B cell (primary cell): ENCODE measurements around the gene RASA4B. TPM values are rescaled to one million over a fixed set of nuclear protein-coding genes. Genes with fewer than 3 reads are reported as not detected.

ENCODE experiments used
- ATAC-seq: fragments of 200-7000 bp; cut with Tn5 transposase; one replicate; pipeline ENCODE4 v1.10.0; 2021; ENCODE audit warnings: low read depth, mild to moderate bottlenecking, moderate number of reproducible peaks, moderate library complexity
- CTCF ChIA-PET: fragments of 350-600 bp; sonication (Branson Sonifier 250); formaldehyde crosslinking; loops from one replicate; lab custom pipeline; 2021; ENCODE audit warnings: antibody characterized with exemption, inconsistent platforms; lab: Charles Lee
- POLR2A ChIA-PET: fragments of 350-600 bp; sonication (Branson Sonifier 250); formaldehyde crosslinking; loops from one replicate; lab custom pipeline; 2021; ENCODE audit warnings: antibody characterized with exemption; lab: Charles Lee
- DNase-seq: peaks from one replicate; pipeline ENCODE4 v3.0.0; 2013
- H2AFZ ChIP-seq: 2 replicates; pipeline ENCODE4 v1.6.1; 2012; ENCODE audit warnings: mild to moderate bottlenecking, low read depth, low read length; ENCODE audit not compliant: insufficient read depth, poor library complexity, severe bottlenecking
- H3K27ac ChIP-seq, 2 donors: 1 replicate in 1 of 2; 2 replicates in 1 of 2; pipeline ENCODE4 v1.5.1; 2012 to 2013; ENCODE audit warnings: low read length in 2 of 2, mild to moderate bottlenecking in 2 of 2, moderate library complexity in 1 of 2
- H3K27me3 ChIP-seq, 4 experiments: fragments of 200-600 bp in 1 of 4; sonication (generic) in 1 of 4; replicated peaks in 1 of 4; 1 replicate in 2 of 4; 2 replicates in 2 of 4; pipeline versions ENCODE4 v1.6.1 to v1.7.0; 2013 to 2016; ENCODE audit warnings: low read length in 3 of 4, mild to moderate bottlenecking in 2 of 4, mixed read lengths in 1 of 4, moderate library complexity in 1 of 4; ENCODE audit not compliant: insufficient read depth in 4 of 4, control insufficient read depth in 3 of 4; ENCODE audit errors: control extremely low read depth in 1 of 4
- H3K36me3 ChIP-seq, 2 experiments: replicated peaks in 1 of 2; 1 replicate in 1 of 2; 2 replicates in 1 of 2; pipeline versions ENCODE4 v1.6.1 to v1.7.1; 2013; ENCODE audit warnings: low read length in 1 of 2; ENCODE audit not compliant: insufficient read depth in 2 of 2, control insufficient read depth in 1 of 2; ENCODE audit errors: control extremely low read depth in 1 of 2, extremely low read depth in 1 of 2
- H3K4me1 ChIP-seq, 2 donors: fragments of 200-600 bp in 1 of 2; sonication (generic) in 1 of 2; 1 replicate in 1 of 2; 2 replicates in 1 of 2; pipeline versions ENCODE4 v1.5.1 to v1.6.1; 2013 to 2017; ENCODE audit warnings: low read length in 2 of 2; ENCODE audit not compliant: control insufficient read depth in 2 of 2, insufficient read depth in 2 of 2
- H3K4me2 ChIP-seq: replicated peaks from 2 replicates; pipeline ENCODE3; 2012; ENCODE audit warnings: mild to moderate bottlenecking, low read depth, low read length; ENCODE audit not compliant: poor library complexity, severe bottlenecking
- H3K4me3 ChIP-seq, 5 experiments: fragments of 200-600 bp in 1 of 5; sonication (generic) in 1 of 5; 1 replicate in 3 of 5; 2 replicates in 2 of 5; pipeline versions ENCODE4 v1.5.1 to v1.7.0; 2011 to 2016; ENCODE audit warnings: low read length in 4 of 5, mild to moderate bottlenecking in 4 of 5, low read depth in 2 of 5, control low read depth in 1 of 5, moderate library complexity in 1 of 5; ENCODE audit not compliant: insufficient read depth in 1 of 5; ENCODE audit errors: control extremely low read depth in 1 of 5, extremely low read depth in 1 of 5
- H3K79me2 ChIP-seq: fragments of 200-600 bp; sonication (generic); one replicate; pipeline ENCODE4 v1.6.0; 2016; ENCODE audit warnings: low read length; ENCODE audit not compliant: control insufficient read depth, insufficient read depth
- H3K9ac ChIP-seq: fragments of 200-600 bp; sonication (generic); 2 replicates; pipeline ENCODE4 v1.6.1; 2017; ENCODE audit warnings: mild to moderate bottlenecking, low read length, moderate library complexity
- H3K9me3 ChIP-seq, 3 donors: one replicate each; pipeline versions ENCODE4 v1.6.1 to v1.7.1; 2013; ENCODE audit warnings: low read length in 2 of 3; ENCODE audit not compliant: control insufficient read depth in 2 of 3, insufficient read depth in 1 of 3; ENCODE audit errors: control extremely low read depth in 1 of 3
- H4K20me1 ChIP-seq: 2 replicates; pipeline ENCODE4 v1.6.0; 2012; ENCODE audit warnings: mild to moderate bottlenecking, low read length; ENCODE audit not compliant: insufficient read depth, control insufficient read depth, poor library complexity, severe bottlenecking
- H3K27ac Mint-ChIP-seq: one replicate; pipeline ENCODE4 v1.8.0; 2021; ENCODE audit warnings: mixed read lengths
- H3K27me3 Mint-ChIP-seq: one replicate; pipeline ENCODE4 v1.8.0; 2021; ENCODE audit warnings: mixed read lengths
- H3K4me1 Mint-ChIP-seq: one replicate; pipeline ENCODE4 v1.8.0; 2021; ENCODE audit warnings: mixed read lengths
- H3K4me3 Mint-ChIP-seq: one replicate; pipeline ENCODE4 v1.8.0; 2021; ENCODE audit warnings: mixed read lengths
- H3K9me3 Mint-ChIP-seq: one replicate; pipeline ENCODE4 v1.8.0; 2022; ENCODE audit warnings: mixed read lengths; ENCODE audit not compliant: insufficient read depth
- CTCF ChIP-seq: fragments of 200-600 bp; IDR thresholded peaks from one replicate; pipeline ENCODE4 v1.8.0; 2022; ENCODE audit warnings: antibody characterized with exemption, mild to moderate bottlenecking
- EZH2 ChIP-seq: IDR thresholded peaks from 2 replicates; pipeline ENCODE4 v1.6.1; 2012; ENCODE audit warnings: borderline replicate concordance, low read depth, mild to moderate bottlenecking, moderate library complexity, low read length; ENCODE audit not compliant: insufficient read depth, poor library complexity, severe bottlenecking
- WGBS: methylation state at CpG from one replicate; pipeline ENCODE4 v1.1.5; 2013; ENCODE audit warnings: missing lambda C conversion rate; ENCODE audit not compliant: insufficient coverage; 5-methylcytosine and 5-hydroxymethylcytosine counted together
- intact Hi-C: fragments of 100-400 bp; cut with micrococcal nuclease; formaldehyde crosslinking; loops from one replicate; pipeline ENCODE4 v1.10.0; 2022
- polyA plus RNA-seq: library from polyadenylated mRNA; depleted of rRNA; stranded (reverse); fragments of >200 nt; gene quantifications from 2 replicates; pipeline ENCODE4 v1.2.3, GENCODE V29; 2012
- total RNA-seq, 2 donors: library from RNA; stranded (reverse); fragments of 120-200 nt in 1 of 2; gene quantifications; 1 replicate in 1 of 2; 2 replicates in 1 of 2; pipeline versions ENCODE4 v1.2.3 to v1.2.4, GENCODE V29; 2013 to 2022

Gene RASA4B
- total and polyA plus RNA-seq, 2 donors (not counting 1 experiment from before 2014, with no cell fraction given) = 15.6 to 26.4 TPM

GRCh38 chr7:102444961-102445673 lies 72.5 kb downstream of the RASA4B start:
- DNase-seq (peak; percentile 81), ATAC-seq (peak; percentile 48)
- Mint-ChIP-seq H3K9me3 (no peaks in the 10 kb centered on the region), H3K27me3 (no peaks in the 10 kb centered on the region), H3K4me3 (peak overlapping the region; percentile 87), H3K4me1 (peaks cover 49% of the 10 kb centered on the region), H3K27ac (peak overlapping the region; percentile 97)
- Histone ChIP-seq H2AFZ (no peak overlapping the region), H3K27me3 (no peaks in the 10 kb centered on the region), H3K4me1 (peaks cover 52 to 70% of the 10 kb centered on the region in 2 donors), H3K4me3 (peak overlapping the region in 3 of 5 experiments; percentile 7 to 33 (median 12)), H3K27ac (peak overlapping the region; percentile 64 to 70), H3K79me2 (peaks cover 73% of the 10 kb centered on the region), H4K20me1 (peaks cover 34% of the 10 kb centered on the region), H3K9me3 (peaks cover 0 to 14% (median 0%) of the 10 kb centered on the region in 3 donors), H3K36me3 (peaks cover 0 to 47% of the 10 kb centered on the region in 2 experiments), H3K4me2 (peak overlapping the region; percentile 47), H3K9ac (no peak overlapping the region)
- ChIA-PET POLR2A (interaction anchor here (0.7 to 5.9 kb wide), 13 partner anchors 10 to 151 kb away, joined by 3 to 76 read pairs (median 6); partner anchors contain the start of gene ORAI2), CTCF (interaction anchor here (1.0 to 46.3 kb wide), 6 partner anchors 12 to 50 kb away, joined by 3 to 1182 read pairs (median 4); partner anchors contain the start of gene PRKRIP1)
- intact Hi-C loops = loop anchor here (1.0 kb wide), 3 partner anchors 12 to 49 kb away; partner anchors contain the start of genes ORAI2 and PRKRIP1
- TF ChIP-seq EZH2 (no peak), CTCF (no peak)
- WGBS = 51% methylated on average over 11 of the region's 17 CpGs
